HepG2 (cell line): ENCODE data around the gene MOSPD2. TPM values are rescaled to one million over a fixed set of nuclear protein-coding genes. Genes with fewer than 3 reads are reported as not detected.

Experiments used
- ASH2L ChIP-seq: fragments of 300-600, 200-600 bp; sonication (generic); IDR thresholded peaks from 2 replicates; pipeline ENCODE4 v1.7.0; 2017; ENCODE audit warnings: low read depth, mild to moderate bottlenecking, moderate library complexity, mixed read lengths, low read length; ENCODE audit not compliant: insufficient read length
- ATF7 ChIP-seq, 2 experiments: fragments of 450-650 bp in 1 of 2; sonication (generic) in 1 of 2; formaldehyde crosslinking in 1 of 2; IDR thresholded peaks; 2 replicates each; pipeline versions ENCODE4 v1.4.0 to v1.6.1; 2016 to 2020; ENCODE audit warnings: antibody characterized with exemption in 1 of 2, mild to moderate bottlenecking in 1 of 2, missing genetic modification reagents in 1 of 2
- BRD4 ChIP-seq: sonication (generic); formaldehyde crosslinking; IDR thresholded peaks from 2 replicates; pipeline ENCODE4 v1.4.0; 2020; ENCODE audit warnings: missing genetic modification reagents
- CENPT ChIP-seq: sonication (generic); formaldehyde crosslinking; IDR thresholded peaks from 2 replicates; pipeline ENCODE4 v1.8.0; 2022; ENCODE audit warnings: low read depth, mild to moderate bottlenecking, moderate library complexity, missing genetic modification reagents
- CERS6 ChIP-seq: sonication (generic); formaldehyde crosslinking; IDR thresholded peaks from 2 replicates; pipeline ENCODE4 v1.5.0; 2020; ENCODE audit warnings: missing genetic modification reagents
- FOXC1 ChIP-seq: sonication (generic); formaldehyde crosslinking; IDR thresholded peaks from 2 replicates; pipeline ENCODE4 v1.8.0; 2022; ENCODE audit warnings: mild to moderate bottlenecking, missing genetic modification reagents, borderline replicate concordance
- IRF2 ChIP-seq: IDR thresholded peaks from 2 replicates; pipeline ENCODE4 v1.6.1; 2018; ENCODE audit warnings: missing genetic modification reagents, missing compliant biosample characterization
- ISL2 ChIP-seq: sonication (generic); formaldehyde crosslinking; IDR thresholded peaks from 2 replicates; pipeline ENCODE4 v1.5.0; 2020; ENCODE audit warnings: missing genetic modification reagents
- KLF12 ChIP-seq: sonication (generic); formaldehyde crosslinking; IDR thresholded peaks from 2 replicates; pipeline ENCODE4 v1.4.0; 2020; ENCODE audit warnings: missing genetic modification reagents, borderline replicate concordance
- MAX ChIP-seq: IDR thresholded peaks from 2 replicates; pipeline ENCODE4 v1.6.1; 2012; ENCODE audit warnings: inconsistent platforms
- MYPOP ChIP-seq: sonication (generic); formaldehyde crosslinking; IDR thresholded peaks from 2 replicates; pipeline ENCODE4 v1.8.1; 2023; ENCODE audit warnings: mild to moderate bottlenecking, moderate library complexity, missing genetic modification reagents
- NFE2L2 ChIP-seq: fragments of 150-350 bp; IDR thresholded peaks from 2 replicates; pipeline ENCODE4 v1.6.1; 2014; ENCODE audit warnings: low read length
- PHB2 ChIP-seq: fragments of 450-650 bp; IDR thresholded peaks from 2 replicates; pipeline ENCODE4 v1.6.1; 2018; ENCODE audit not compliant: partially characterized antibody
- STAT5B ChIP-seq: sonication (generic); formaldehyde crosslinking; IDR thresholded peaks from 2 replicates; pipeline ENCODE4 v1.4.0; 2020; ENCODE audit warnings: missing genetic modification reagents
- TBL1XR1 ChIP-seq: fragments of 150-350 bp; IDR thresholded peaks from 2 replicates; pipeline ENCODE4 v1.6.1; 2014; ENCODE audit warnings: borderline replicate concordance, low read length; ENCODE audit not compliant: partially characterized antibody
- TCF7 ChIP-seq: sonication (generic); IDR thresholded peaks from 2 replicates; pipeline ENCODE4 v1.6.1; 2016; ENCODE audit warnings: antibody characterized with exemption, low read depth
- TCF7L2 ChIP-seq: IDR thresholded peaks from 2 replicates; pipeline ENCODE4 v1.6.1; 2011; ENCODE audit warnings: mild to moderate bottlenecking, low read depth, low read length, moderate library complexity
- TEAD2 ChIP-seq: sonication (generic); formaldehyde crosslinking; IDR thresholded peaks from 2 replicates; pipeline ENCODE4 v1.9.0; 2021; ENCODE audit warnings: missing genetic modification reagents
- TFDP1 ChIP-seq: IDR thresholded peaks from 2 replicates; pipeline ENCODE4 v1.6.1; 2016; ENCODE audit warnings: missing compliant biosample characterization, missing genetic modification reagents, borderline replicate concordance
- ZBTB34 ChIP-seq: sonication (generic); formaldehyde crosslinking; IDR thresholded peaks from 2 replicates; pipeline ENCODE4 v1.8.0; 2022; ENCODE audit warnings: mild to moderate bottlenecking, missing genetic modification reagents
- ZNF207 ChIP-seq: fragments of 450-650 bp; IDR thresholded peaks from 2 replicates; pipeline ENCODE4 v1.6.1; 2016; ENCODE audit warnings: antibody characterized with exemption, borderline replicate concordance
- ZNF274 ChIP-seq: sonication (generic); formaldehyde crosslinking; IDR thresholded peaks from 2 replicates; pipeline ENCODE4 v1.5.1; 2020; ENCODE audit warnings: mild to moderate bottlenecking, missing genetic modification reagents
- ZNF530 ChIP-seq: sonication (generic); formaldehyde crosslinking; IDR thresholded peaks from 2 replicates; pipeline ENCODE4 v1.5.0; 2020; ENCODE audit warnings: low read depth, mild to moderate bottlenecking, missing genetic modification reagents
- ZNF816 ChIP-seq: sonication (generic); formaldehyde crosslinking; IDR thresholded peaks from 2 replicates; pipeline ENCODE4 v1.8.0; 2022; ENCODE audit warnings: missing genetic modification reagents, mild to moderate bottlenecking, borderline replicate concordance
- polyA plus RNA-seq, 8 experiments: library from polyadenylated mRNA; depleted of rRNA in 3 of 8; stranded (reverse) in 7 of 8; unstranded in 1 of 8; fragments of >200 nt; fragmentation: Illumina TruSeq in 4 of 8; extraction: Trizol in 4 of 8; gene quantifications; 2 replicates each; pipeline versions ENCODE4 v1.2.1 to v1.2.3, GENCODE V29; 2011 to 2016; ENCODE audit warnings: low read depth in 4 of 8, missing spikeins in 1 of 8, mixed read lengths in 1 of 8; ENCODE audit not compliant: insufficient read depth in 1 of 8
- total RNA-seq, 5 experiments: library from RNA; depleted of rRNA; stranded (reverse); fragments of >200 nt; fragmentation: Illumina TruSeq; extraction: Trizol; gene quantifications; 2 replicates each; pipeline ENCODE4 v1.2.3, GENCODE V29; 2016; ENCODE audit warnings: low read depth in 1 of 5

MOSPD2 gene
- total and polyA plus RNA-seq, 2 of the 13 experiments (the other 11 are each of a cell fraction or from before 2014, with no cell fraction given): 4.8 to 7.0 TPM

- TF ChIP-seq BRD4 (CRISPR knock-in tag): no peak
- no peak for TF ChIP-seq ZNF530 (CRISPR knock-in tag)
- TF ChIP-seq CENPT: no peak
- no peak for TF ChIP-seq ZNF274
- TF ChIP-seq NFE2L2: no peak
- TF ChIP-seq ATF7 (IDR thresholded peaks at IDR 0.05): no peak
- no peak for TF ChIP-seq ATF7 (CRISPR knock-in tag; IDR thresholded peaks at IDR 0.05)
- TF ChIP-seq IRF2 (CRISPR knock-in tag): no peak
- TF ChIP-seq ZNF816 (CRISPR knock-in tag): no peak
- no peak for TF ChIP-seq CERS6 (CRISPR knock-in tag)
- peak; percentile 44 for TF ChIP-seq ASH2L
- no peak for TF ChIP-seq ZNF207
- no peak for TF ChIP-seq KLF12 (CRISPR knock-in tag)
- no peak for TF ChIP-seq STAT5B (CRISPR knock-in tag)
- no peak for TF ChIP-seq TCF7
- TF ChIP-seq ISL2: no peak
- TF ChIP-seq MAX: peak; percentile 73
- no peak for TF ChIP-seq FOXC1
- TF ChIP-seq MYPOP (CRISPR knock-in tag): no peak
- TF ChIP-seq ZBTB34 (CRISPR knock-in tag): no peak
- TF ChIP-seq PHB2: no peak
- no peak for TF ChIP-seq TCF7L2
- peak; percentile 98 for TF ChIP-seq TFDP1
- no peak for TF ChIP-seq TBL1XR1
- no peak for TF ChIP-seq TEAD2
These were observed at the start of gene MOSPD2, which contains the start of gene FANCB (continued) for GRCh38 chrX:14872851-14873675.
